K562 (cell line): ENCODE results near the gene SPATA33. TPM values are rescaled to one million over a fixed set of nuclear protein-coding genes. Genes with fewer than 3 reads are reported as not detected.

Source experiments
- ATF4 ChIP-seq: fragments of 450-650 bp; formaldehyde crosslinking; IDR thresholded peaks from 2 replicates; pipeline ENCODE4 v1.4.0; 2022; ENCODE audit warnings: mild to moderate bottlenecking, moderate library complexity
- CHCHD3 ChIP-seq: fragments of 250-450 bp; sonication (Bioruptor Pico); IDR thresholded peaks from 2 replicates; pipeline ENCODE4 v2.1.2; 2022; ENCODE audit warnings: mild to moderate bottlenecking
- ETV6 ChIP-seq, 3 experiments: fragments of 150-350 bp in 1 of 3; sonication (generic) in 1 of 3; formaldehyde crosslinking in 1 of 3; IDR thresholded peaks; 2 replicates each; pipeline versions ENCODE4 v1.6.1 to v1.8.0; 2014 to 2022; ENCODE audit warnings: borderline replicate concordance in 2 of 3, low read depth in 2 of 3, antibody characterized with exemption in 1 of 3, low read length in 1 of 3, mild to moderate bottlenecking in 1 of 3, missing genetic modification reagents in 1 of 3
- FOXJ3 ChIP-seq: sonication (generic); formaldehyde crosslinking; IDR thresholded peaks from 2 replicates; pipeline ENCODE4 v1.4.0; 2020; ENCODE audit warnings: mild to moderate bottlenecking, missing genetic modification reagents
- GATA2 ChIP-seq: sonication (generic); formaldehyde crosslinking; IDR thresholded peaks from 2 replicates; pipeline ENCODE4 v1.4.0; 2020; ENCODE audit warnings: mild to moderate bottlenecking, missing genetic modification reagents
- HMG20A ChIP-seq: fragments of 450-650 bp; formaldehyde crosslinking; conservative IDR thresholded peaks from 2 replicates; pipeline ENCODE4 v1.4.0; 2020; ENCODE audit warnings: mild to moderate bottlenecking, mixed read lengths
- HMGN3 ChIP-seq: IDR thresholded peaks from 2 replicates; pipeline ENCODE4 v1.6.1; 2011; ENCODE audit warnings: borderline replicate concordance, low read depth, mild to moderate bottlenecking, mixed read lengths, low read length; ENCODE audit not compliant: insufficient read length; ENCODE audit errors: extremely low read depth
- ILF3 ChIP-seq: fragments of 450-650 bp; IDR thresholded peaks from 2 replicates; pipeline ENCODE4 v1.6.1; 2018; ENCODE audit warnings: antibody characterized with exemption, mild to moderate bottlenecking, moderate library complexity, borderline replicate concordance
- JUNB ChIP-seq: fragments of 450-650 bp; formaldehyde crosslinking; conservative IDR thresholded peaks from 2 replicates; pipeline ENCODE4 v1.4.0; 2020; ENCODE audit warnings: mild to moderate bottlenecking
- L3MBTL2 ChIP-seq: fragments of 450-650 bp; IDR thresholded peaks from 2 replicates; pipeline ENCODE4 v1.6.1; 2016; ENCODE audit warnings: mild to moderate bottlenecking, moderate library complexity
- MYNN ChIP-seq, 2 experiments: sonication (generic); formaldehyde crosslinking in 1 of 2; IDR thresholded peaks; 2 replicates each; pipeline versions ENCODE4 v1.5.0 to v1.6.1; 2016 to 2020; ENCODE audit warnings: antibody characterized with exemption in 1 of 2, missing genetic modification reagents in 1 of 2
- PHF8 ChIP-seq: fragments of 200-600 bp; sonication (generic); IDR thresholded peaks from 2 replicates; pipeline ENCODE4 v1.6.1; 2012; ENCODE audit warnings: mixed run types, mild to moderate bottlenecking, inconsistent platforms, low read length, moderate library complexity, borderline replicate concordance
- TCF7L2 ChIP-seq: fragments of 150-350 bp; IDR thresholded peaks from 2 replicates; pipeline ENCODE4 v1.6.1; 2016; ENCODE audit warnings: low read depth, mild to moderate bottlenecking, low read length, moderate library complexity
- TFAM ChIP-seq: fragments of 250-450 bp; sonication (Bioruptor Pico); conservative IDR thresholded peaks from 2 replicates; pipeline ENCODE4 v1.5.0; 2021; ENCODE audit warnings: mild to moderate bottlenecking, moderate library complexity
- ZNF146 ChIP-seq: IDR thresholded peaks from one replicate; pipeline ENCODE4 v1.6.1; 2018; ENCODE audit warnings: missing compliant biosample characterization; ENCODE audit not compliant: unreplicated experiment
- ZNF551 ChIP-seq: fragments of 250-450 bp; sonication (Bioruptor Pico); IDR thresholded peaks from 2 replicates; pipeline ENCODE4 v1.5.0; 2021; ENCODE audit warnings: mild to moderate bottlenecking, moderate library complexity
- ZNF639 ChIP-seq, 2 experiments: fragments of 200-800 bp in 1 of 2; sonication (Bioruptor generic) in 1 of 2; sonication (generic) in 1 of 2; formaldehyde crosslinking in 1 of 2; IDR thresholded peaks in 1 of 2; conservative IDR thresholded peaks in 1 of 2; 2 replicates each; pipeline versions ENCODE4 v1.5.0 to v1.6.1; 2016 to 2020; ENCODE audit warnings: missing compliant biosample characterization in 1 of 2, missing genetic modification characterization in 1 of 2, missing genetic modification reagents in 1 of 2
- polyA plus RNA-seq, 8 experiments: library from polyadenylated mRNA; depleted of rRNA in 4 of 8; stranded (reverse) in 5 of 8; unstranded in 3 of 8; fragments of >200 nt; fragmentation: Nextera tagmentation in 2 of 8; fragmentation: Illumina TruSeq in 1 of 8; extraction: Ambion mirVana in 2 of 8; extraction: Trizol in 1 of 8; gene quantifications; 2 replicates each; pipeline versions ENCODE4 v1.2.1 to v1.2.3, GENCODE V29; 2011 to 2014; ENCODE audit warnings: inconsistent platforms in 1 of 8, missing spikeins in 1 of 8
- total RNA-seq, 7 experiments: library from RNA; depleted of rRNA in 6 of 7; stranded (reverse); fragments of >200 nt in 6 of 7; fragmentation: Illumina TruSeq in 2 of 7; extraction: Trizol in 2 of 7; gene quantifications; 2 replicates each; pipeline versions ENCODE4 v1.2.1 to v1.2.3, GENCODE V29; 2011 to 2021; ENCODE audit warnings: low replicate concordance in 1 of 7
- TF ChIP-seq, protein P1 (sequence below): sonication (generic); formaldehyde crosslinking; IDR thresholded peaks from 2 replicates; pipeline ENCODE4 v1.8.1; 2023; ENCODE audit warnings: mild to moderate bottlenecking, missing genetic modification reagents
- TF ChIP-seq, protein P2 (sequence below): fragments of 450-650 bp; conservative IDR thresholded peaks from 2 replicates; pipeline ENCODE4 v1.6.1; 2016; ENCODE audit warnings: missing genetic modification characterization, low read depth, mild to moderate bottlenecking, missing compliant biosample characterization, moderate library complexity

Gene SPATA33
- total and polyA plus RNA-seq, 9 of the 15 experiments (the other 6 are each of a cell fraction or from before 2014, with no cell fraction given) = 4.0 to 20.0 (median 11.8) TPM

DNA sequence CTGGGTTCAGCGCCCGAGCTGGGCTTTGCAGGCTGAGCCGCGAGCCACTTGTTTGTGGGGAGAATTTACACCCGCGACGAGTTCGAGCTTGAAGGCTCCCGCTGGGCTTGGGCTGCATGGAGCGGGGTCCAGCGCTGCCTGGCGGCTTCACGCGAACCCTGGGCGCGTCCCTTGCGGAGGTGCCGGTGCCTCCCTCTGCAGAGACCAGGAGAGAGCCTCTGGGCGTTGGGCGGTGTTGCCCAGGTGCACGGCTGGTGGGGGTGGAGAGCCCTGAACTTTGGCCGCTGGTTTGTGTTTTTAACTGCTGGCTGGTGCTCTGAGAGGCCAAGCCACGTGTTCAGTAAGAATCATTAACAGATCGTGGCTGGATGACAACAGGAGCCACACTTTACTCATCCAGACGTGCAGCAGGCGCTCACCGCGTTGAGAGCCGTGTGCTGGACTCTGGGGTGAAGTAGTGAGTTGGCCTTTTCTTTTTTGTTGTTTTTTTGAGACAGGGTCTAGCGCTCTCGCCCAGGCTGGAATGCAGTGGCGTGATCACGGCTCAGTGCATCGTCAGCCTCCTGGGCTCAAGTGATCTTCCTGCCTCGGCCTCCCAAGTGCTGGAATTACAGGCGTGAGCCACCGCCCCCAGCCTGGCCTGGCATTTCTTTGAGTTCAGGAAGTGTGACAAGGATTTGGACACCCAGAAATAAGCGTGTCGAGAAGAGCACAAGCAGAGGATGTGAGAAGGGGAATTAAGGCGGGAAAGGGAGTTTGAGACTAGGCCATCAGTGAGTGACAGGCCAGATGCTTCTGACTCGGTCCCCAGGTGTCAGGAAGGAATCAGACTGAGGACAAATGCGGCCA lies 29.7 kb downstream of the SPATA33 start (continued):
- no peak for TF ChIP-seq ATF4 (CRISPR knock-in tag)
- TF ChIP-seq JUNB (CRISPR knock-in tag) = no peak
- no peak for TF ChIP-seq ILF3
- no peak for TF ChIP-seq ZNF146 (CRISPR knock-in tag)
- no peak for TF ChIP-seq GATA2 (CRISPR knock-in tag)
- no peak for TF ChIP-seq TCF7L2
- TF ChIP-seq, protein P1, sequence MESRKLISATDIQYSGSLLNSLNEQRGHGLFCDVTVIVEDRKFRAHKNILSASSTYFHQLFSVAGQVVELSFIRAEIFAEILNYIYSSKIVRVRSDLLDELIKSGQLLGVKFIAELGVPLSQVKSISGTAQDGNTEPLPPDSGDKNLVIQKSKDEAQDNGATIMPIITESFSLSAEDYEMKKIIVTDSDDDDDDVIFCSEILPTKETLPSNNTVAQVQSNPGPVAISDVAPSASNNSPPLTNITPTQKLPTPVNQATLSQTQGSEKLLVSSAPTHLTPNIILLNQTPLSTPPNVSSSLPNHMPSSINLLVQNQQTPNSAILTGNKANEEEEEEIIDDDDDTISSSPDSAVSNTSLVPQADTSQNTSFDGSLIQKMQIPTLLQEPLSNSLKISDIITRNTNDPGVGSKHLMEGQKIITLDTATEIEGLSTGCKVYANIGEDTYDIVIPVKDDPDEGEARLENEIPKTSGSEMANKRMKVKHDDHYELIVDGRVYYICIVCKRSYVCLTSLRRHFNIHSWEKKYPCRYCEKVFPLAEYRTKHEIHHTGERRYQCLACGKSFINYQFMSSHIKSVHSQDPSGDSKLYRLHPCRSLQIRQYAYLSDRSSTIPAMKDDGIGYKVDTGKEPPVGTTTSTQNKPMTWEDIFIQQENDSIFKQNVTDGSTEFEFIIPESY = no peak
- no peak for TF ChIP-seq HMG20A
- TF ChIP-seq PHF8 = no peak
- no peak for TF ChIP-seq L3MBTL2
- TF ChIP-seq, protein P2, sequence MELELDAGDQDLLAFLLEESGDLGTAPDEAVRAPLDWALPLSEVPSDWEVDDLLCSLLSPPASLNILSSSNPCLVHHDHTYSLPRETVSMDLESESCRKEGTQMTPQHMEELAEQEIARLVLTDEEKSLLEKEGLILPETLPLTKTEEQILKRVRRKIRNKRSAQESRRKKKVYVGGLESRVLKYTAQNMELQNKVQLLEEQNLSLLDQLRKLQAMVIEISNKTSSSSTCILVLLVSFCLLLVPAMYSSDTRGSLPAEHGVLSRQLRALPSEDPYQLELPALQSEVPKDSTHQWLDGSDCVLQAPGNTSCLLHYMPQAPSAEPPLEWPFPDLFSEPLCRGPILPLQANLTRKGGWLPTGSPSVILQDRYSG (tag) = no peak
- no peak for TF ChIP-seq ZNF551
- TF ChIP-seq HMGN3 = peak; percentile 1
- TF ChIP-seq TFAM (CRISPR knock-in tag) = no peak
- TF ChIP-seq FOXJ3 = no peak
- peak in 1 of 2 experiments; percentile 48; a peak in 1 of 4 replicates for TF ChIP-seq ZNF639 (CRISPR knock-in tag; conservative IDR thresholded peaks at IDR 0.05 in 1 of 2, IDR thresholded peaks at IDR 0.05 in 1 of 2)
- no peak for TF ChIP-seq CHCHD3 (CRISPR knock-in tag)
- no peak for TF ChIP-seq MYNN (IDR thresholded peaks at IDR 0.05)
- TF ChIP-seq MYNN (CRISPR knock-in tag; IDR thresholded peaks at IDR 0.05) = no peak
- TF ChIP-seq ETV6 (IDR thresholded peaks at IDR 0.05; ENCODE audit: borderline replicate concordance in 1 of 2, low read depth in 2 of 2, low read length in 1 of 2) = no peak
- TF ChIP-seq ETV6 (CRISPR knock-in tag; IDR thresholded peaks at IDR 0.05; ENCODE audit: borderline replicate concordance) = peak; percentile 18; the same call in 1 of the 2 replicates
